GM21717 (cell line): Measurements from ENCODE around the gene SULT1A2.
"Not testable (repeated sequence)": the region's sequence is repeated elsewhere in the genome, so short reads cannot be mapped to it uniquely, and the experiment has no call there.

ENCODE experiments used
- ATAC-seq: cut with Tn5 transposase; IDR thresholded peaks from one replicate; pipeline ENCODE4 v1.9.1; 2021; ENCODE audit warnings: mild to moderate bottlenecking, moderate library complexity; ENCODE audit not compliant: unreplicated experiment

The SULT1A2 gene

GRCh38 chr16:28592511-28592910, 4.3 kb downstream of the SULT1A2 start:
- no peak for ATAC-seq

- ATAC-seq: no peak
Measured at GRCh38 chr16:28591355-28591754, 5.5 kb downstream of the SULT1A2 start.

GRCh38 chr16:28590384-28591340, 6.2 kb downstream of the SULT1A2 start:
- ATAC-seq: no peak

- no peak for ATAC-seq
Measured at GRCh38 chr16:28589930-28590329, 6.9 kb downstream of the SULT1A2 start.

- no peak for ATAC-seq
Measured at GRCh38 chr16:28589069-28589468, 7.8 kb downstream of the SULT1A2 start.

GRCh38 chr16:28587386-28587785, 9.5 kb downstream of the SULT1A2 start:
- ATAC-seq: no peak

GRCh38 chr16:28586466-28586865, 10.4 kb downstream of the SULT1A2 start:
- ATAC-seq: no peak

- no peak for ATAC-seq
Measured at GRCh38 chr16:28585674-28586073, 11.2 kb downstream of the SULT1A2 start.

GRCh38 chr16:28580726-28581315, 16.0 kb downstream of the SULT1A2 start:
- ATAC-seq: no peak

- no peak for ATAC-seq
Measured at GRCh38 chr16:28575446-28576109, 21.3 kb downstream of the SULT1A2 start.

GRCh38 chr16:28574925-28575324, 21.9 kb downstream of the SULT1A2 start:
- ATAC-seq: no peak

- ATAC-seq: no peak
Measured at GRCh38 chr16:28573738-28574718, 22.8 kb downstream of the SULT1A2 start.

- no peak for ATAC-seq
Measured at GRCh38 chr16:28572696-28573510, 23.9 kb downstream of the SULT1A2 start.

- ATAC-seq: no peak
Measured at GRCh38 chr16:28569968-28570752, 26.7 kb downstream of the SULT1A2 start.

- no peak for ATAC-seq
Measured at GRCh38 chr16:28569021-28569420, 27.8 kb downstream of the SULT1A2 start.

- ATAC-seq: no peak
Measured at GRCh38 chr16:28567292-28567691, 29.6 kb downstream of the SULT1A2 start.

GRCh38 chr16:28566233-28566925, 30.5 kb downstream of the SULT1A2 start:
- not testable (repeated sequence) for ATAC-seq

GRCh38 chr16:28563218-28563617, 33.6 kb downstream of the SULT1A2 start:
- no peak for ATAC-seq
